A549 (cell line): ENCODE results near the gene RNU6-9.
"Not testable (repeated sequence)": the region's sequence is repeated elsewhere in the genome, so short reads cannot be mapped to it uniquely, and the experiment has no call there.

ENCODE experiments used
- MYC ChIP-seq: IDR thresholded peaks from 2 replicates; pipeline ENCODE4 v1.6.1; 2012; ENCODE audit warnings: mild to moderate bottlenecking, inconsistent platforms, low read length, improper control_type of control experiment, borderline replicate concordance
- POLR2A ChIP-seq: IDR thresholded peaks from 2 replicates; pipeline ENCODE4 v1.6.1; 2012; ENCODE audit warnings: mild to moderate bottlenecking, low read length
- RCOR1 ChIP-seq: fragments of 150-350 bp; IDR thresholded peaks from 2 replicates; pipeline ENCODE4 v1.6.1; 2014; ENCODE audit warnings: antibody characterized with exemption, low read length, low read depth
- RFX5 ChIP-seq: fragments of 450-650 bp; IDR thresholded peaks from 2 replicates; pipeline ENCODE4 v1.7.1; 2014; ENCODE audit warnings: antibody characterized with exemption, mild to moderate bottlenecking, moderate library complexity

DNA sequence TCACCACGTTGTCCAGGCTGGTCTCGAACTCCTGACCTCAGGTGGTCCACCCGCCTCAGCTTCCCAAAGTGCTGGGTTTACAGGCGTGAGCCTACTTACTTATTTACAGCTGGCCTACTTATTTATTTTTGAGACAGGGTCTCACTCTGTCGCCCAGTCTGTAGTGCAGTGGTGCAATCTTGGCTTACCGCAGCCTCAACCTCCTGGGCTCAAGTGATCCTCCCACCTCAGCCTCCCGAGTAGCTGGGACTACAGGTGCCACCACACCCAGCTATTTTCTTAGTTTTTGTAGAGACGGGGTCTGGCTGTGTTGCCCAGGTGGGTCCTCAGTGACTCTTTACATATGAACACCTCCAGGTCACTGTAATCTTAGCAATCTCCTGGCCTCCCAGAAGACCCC lies 44.1 kb upstream of the RNU6-9 start:
- not testable (repeated sequence) for TF ChIP-seq RFX5, POLR2A, RCOR1, MYC
